ENCODE results near the gene RPS27. TPM values are rescaled to one million over a fixed set of nuclear protein-coding genes. Genes with fewer than 3 reads are reported as not detected.
"Not testable (repeated sequence)": the region's sequence is repeated elsewhere in the genome, so short reads cannot be mapped to it uniquely, and the experiment has no call there.

RPS27 gene
- total and polyA plus RNA-seq, 2 donors from 2014 or later: 1,447 to 4,953 TPM

DNA sequence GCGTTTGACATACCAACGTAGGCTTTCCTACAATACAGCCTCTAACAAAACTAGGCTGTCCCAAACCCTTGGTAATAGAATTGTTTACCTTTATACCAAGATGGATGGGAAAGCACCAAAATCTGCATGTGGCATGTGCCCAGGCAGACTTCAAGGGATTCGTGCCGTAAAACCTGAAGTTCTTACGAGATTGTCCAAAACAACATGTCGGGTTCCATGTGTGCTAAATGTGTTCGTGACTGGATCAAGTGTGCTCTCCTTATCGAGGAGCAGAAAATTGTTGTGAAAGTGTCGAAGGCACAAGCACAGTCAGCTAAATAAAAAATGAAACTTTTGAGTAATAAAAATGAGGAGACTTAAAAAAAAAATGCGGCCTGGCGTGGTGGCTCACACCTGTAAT lies 5.1 kb downstream of the RPS27 start:
- no peaks in the 10 kb centered on the region for H3K27me3 ChIP-seq (ENCODE audit: control insufficient read depth, insufficient read depth, low read length)
- H3K4me1 ChIP-seq (ENCODE audit: control insufficient read depth in 2 of 3, insufficient read depth in 2 of 3, low read depth in 1 of 3, low read length in 3 of 3): peaks cover 6 to 15% (median 11%) of the 10 kb centered on the region in 3 donors
- TF ChIP-seq, protein P1, sequence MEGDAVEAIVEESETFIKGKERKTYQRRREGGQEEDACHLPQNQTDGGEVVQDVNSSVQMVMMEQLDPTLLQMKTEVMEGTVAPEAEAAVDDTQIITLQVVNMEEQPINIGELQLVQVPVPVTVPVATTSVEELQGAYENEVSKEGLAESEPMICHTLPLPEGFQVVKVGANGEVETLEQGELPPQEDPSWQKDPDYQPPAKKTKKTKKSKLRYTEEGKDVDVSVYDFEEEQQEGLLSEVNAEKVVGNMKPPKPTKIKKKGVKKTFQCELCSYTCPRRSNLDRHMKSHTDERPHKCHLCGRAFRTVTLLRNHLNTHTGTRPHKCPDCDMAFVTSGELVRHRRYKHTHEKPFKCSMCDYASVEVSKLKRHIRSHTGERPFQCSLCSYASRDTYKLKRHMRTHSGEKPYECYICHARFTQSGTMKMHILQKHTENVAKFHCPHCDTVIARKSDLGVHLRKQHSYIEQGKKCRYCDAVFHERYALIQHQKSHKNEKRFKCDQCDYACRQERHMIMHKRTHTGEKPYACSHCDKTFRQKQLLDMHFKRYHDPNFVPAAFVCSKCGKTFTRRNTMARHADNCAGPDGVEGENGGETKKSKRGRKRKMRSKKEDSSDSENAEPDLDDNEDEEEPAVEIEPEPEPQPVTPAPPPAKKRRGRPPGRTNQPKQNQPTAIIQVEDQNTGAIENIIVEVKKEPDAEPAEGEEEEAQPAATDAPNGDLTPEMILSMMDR (IDR thresholded peaks at IDR 0.05; ENCODE audit: borderline replicate concordance, extremely low read depth, insufficient read depth): no peak
- DNase-seq (no peak), FAIRE-seq (no peak)
- no peaks in the 10 kb centered on the region for H3K9me3 ChIP-seq (ENCODE audit: control insufficient read depth in 2 of 3, insufficient read depth in 1 of 3, low read length in 3 of 3)
- no peak overlapping the region for H3K9ac ChIP-seq (ENCODE audit: low read length in 3 of 3)
- H3K27ac ChIP-seq (ENCODE audit: low read depth in 2 of 2, low read length in 2 of 2): no peak overlapping the region
- intact Hi-C loops (cut with DNase I): no loop called here
- peaks cover 6 to 16% (median 6%) of the 10 kb centered on the region in 3 donors for H3K36me3 ChIP-seq (ENCODE audit: control insufficient read depth in 2 of 3, insufficient read depth in 3 of 3, low read length in 3 of 3)
- H3K4me3 ChIP-seq (ENCODE audit: low read length in 3 of 3): no peak overlapping the region

GRCh38 chr1:153996882-153997281 lies 6.3 kb downstream of the RPS27 start:
- FAIRE-seq; DNase-seq; H3K4me3 ChIP-seq (ENCODE audit: low read length in 3 of 3); intact Hi-C loops (cut with DNase I); H3K9me3 ChIP-seq (ENCODE audit: control insufficient read depth in 2 of 3, insufficient read depth in 1 of 3, low read length in 3 of 3); H3K27me3 ChIP-seq (ENCODE audit: control insufficient read depth, insufficient read depth, low read length); H3K27ac ChIP-seq (ENCODE audit: low read depth in 2 of 2, low read length in 2 of 2); H3K9ac ChIP-seq (ENCODE audit: low read length in 3 of 3): not testable (repeated sequence)
- Histone ChIP-seq H3K4me1 (ENCODE audit: control insufficient read depth in 2 of 3, insufficient read depth in 2 of 3, low read depth in 1 of 3, low read length in 3 of 3) (peaks cover 2 to 14% (median 7%) of the 10 kb centered on the region in 3 donors), H3K36me3 (ENCODE audit: control insufficient read depth in 2 of 3, insufficient read depth in 3 of 3, low read length in 3 of 3) (peaks cover 6 to 14% (median 6%) of the 10 kb centered on the region in 3 donors)

DNA sequence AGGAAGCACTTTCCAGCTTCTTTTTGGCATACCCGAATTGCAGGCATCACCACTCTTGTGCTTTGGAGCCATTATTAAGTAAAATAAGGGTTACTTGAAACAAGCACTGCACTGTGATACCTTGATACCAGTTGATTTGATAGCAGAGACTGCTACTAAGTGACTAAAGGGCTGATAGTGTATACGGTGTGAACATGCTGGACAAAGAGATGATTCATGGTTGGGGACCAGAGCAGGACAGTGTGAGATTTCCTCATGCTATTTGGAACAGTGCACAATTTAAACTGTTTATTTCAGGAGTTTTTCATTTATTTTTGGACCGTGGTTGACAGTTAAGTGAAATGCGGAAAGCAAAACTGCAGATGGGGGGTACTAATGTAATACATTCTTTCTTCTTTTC lies 9.9 kb downstream of the RPS27 start:
- intact Hi-C loops (cut with DNase I): no loop called here

GRCh38 chr1:154006136-154006535 lies 15.6 kb downstream of the RPS27 start:
- Histone ChIP-seq H3K4me1 (ENCODE audit: control insufficient read depth in 2 of 3, insufficient read depth in 2 of 3, low read depth in 1 of 3, low read length in 3 of 3) (peaks cover 0 to 5% (median 2%) of the 10 kb centered on the region in 3 donors), H3K9ac (ENCODE audit: low read length in 3 of 3) (no peak overlapping the region), H3K4me3 (ENCODE audit: low read length in 3 of 3) (no peak overlapping the region), H3K36me3 (ENCODE audit: control insufficient read depth in 2 of 3, insufficient read depth in 3 of 3, low read length in 3 of 3) (no peaks in the 10 kb centered on the region), H3K9me3 (ENCODE audit: control insufficient read depth in 2 of 3, insufficient read depth in 1 of 3, low read length in 3 of 3) (no peaks in the 10 kb centered on the region), H3K27me3 (ENCODE audit: control insufficient read depth, insufficient read depth, low read length) (no peaks in the 10 kb centered on the region), H3K27ac (ENCODE audit: low read depth in 2 of 2, low read length in 2 of 2) (no peak overlapping the region)
- no peak for FAIRE-seq
- no peak for DNase-seq
- TF ChIP-seq, protein P1 (IDR thresholded peaks at IDR 0.05; ENCODE audit: borderline replicate concordance, extremely low read depth, insufficient read depth): no peak
- intact Hi-C loops (cut with DNase I): no loop called here

More for the DNA sequence above, 9.9 kb downstream of the RPS27 start:
- H3K27me3 ChIP-seq (ENCODE audit: control insufficient read depth, insufficient read depth, low read length): no peaks in the 10 kb centered on the region
- TF ChIP-seq, protein P1 (IDR thresholded peaks at IDR 0.05; ENCODE audit: borderline replicate concordance, extremely low read depth, insufficient read depth): no peak
- H3K4me1 ChIP-seq (ENCODE audit: control insufficient read depth in 2 of 3, insufficient read depth in 2 of 3, low read depth in 1 of 3, low read length in 3 of 3): peaks cover 0 to 5% (median 2%) of the 10 kb centered on the region in 3 donors
- H3K4me3 ChIP-seq (ENCODE audit: low read length in 3 of 3): no peak overlapping the region
- H3K9me3 ChIP-seq (ENCODE audit: control insufficient read depth in 2 of 3, insufficient read depth in 1 of 3, low read length in 3 of 3): no peaks in the 10 kb centered on the region
- no peak overlapping the region for H3K27ac ChIP-seq (ENCODE audit: low read depth in 2 of 2, low read length in 2 of 2)
- H3K36me3 ChIP-seq (ENCODE audit: control insufficient read depth in 2 of 3, insufficient read depth in 3 of 3, low read length in 3 of 3): no peaks in the 10 kb centered on the region
- FAIRE-seq (no peak), DNase-seq (no peak)
- no peak overlapping the region for H3K9ac ChIP-seq (ENCODE audit: low read length in 3 of 3)
